Keratinocyte (primary cell): ENCODE data around the gene SND1.

ENCODE experiments used
- EZH2 ChIP-seq: IDR thresholded peaks from one replicate; pipeline ENCODE4 v1.6.1; 2012; ENCODE audit warnings: inconsistent platforms, mild to moderate bottlenecking, low read length, moderate library complexity
- TF ChIP-seq, protein P1 (sequence below), 3 experiments: IDR thresholded peaks in 1 of 3; conservative IDR thresholded peaks in 1 of 3; optimal IDR thresholded peaks in 1 of 3; 2 replicates in 2 of 3; 3 replicates in 1 of 3; pipeline versions ENCODE3 to v1.5.1; 2011; ENCODE audit warnings: low read length in 3 of 3, mild to moderate bottlenecking in 3 of 3, moderate library complexity in 2 of 3, control low read depth in 1 of 3, inconsistent platforms in 1 of 3; ENCODE audit not compliant: insufficient read depth in 2 of 3; ENCODE audit errors: extremely low read depth in 1 of 3

DNA sequence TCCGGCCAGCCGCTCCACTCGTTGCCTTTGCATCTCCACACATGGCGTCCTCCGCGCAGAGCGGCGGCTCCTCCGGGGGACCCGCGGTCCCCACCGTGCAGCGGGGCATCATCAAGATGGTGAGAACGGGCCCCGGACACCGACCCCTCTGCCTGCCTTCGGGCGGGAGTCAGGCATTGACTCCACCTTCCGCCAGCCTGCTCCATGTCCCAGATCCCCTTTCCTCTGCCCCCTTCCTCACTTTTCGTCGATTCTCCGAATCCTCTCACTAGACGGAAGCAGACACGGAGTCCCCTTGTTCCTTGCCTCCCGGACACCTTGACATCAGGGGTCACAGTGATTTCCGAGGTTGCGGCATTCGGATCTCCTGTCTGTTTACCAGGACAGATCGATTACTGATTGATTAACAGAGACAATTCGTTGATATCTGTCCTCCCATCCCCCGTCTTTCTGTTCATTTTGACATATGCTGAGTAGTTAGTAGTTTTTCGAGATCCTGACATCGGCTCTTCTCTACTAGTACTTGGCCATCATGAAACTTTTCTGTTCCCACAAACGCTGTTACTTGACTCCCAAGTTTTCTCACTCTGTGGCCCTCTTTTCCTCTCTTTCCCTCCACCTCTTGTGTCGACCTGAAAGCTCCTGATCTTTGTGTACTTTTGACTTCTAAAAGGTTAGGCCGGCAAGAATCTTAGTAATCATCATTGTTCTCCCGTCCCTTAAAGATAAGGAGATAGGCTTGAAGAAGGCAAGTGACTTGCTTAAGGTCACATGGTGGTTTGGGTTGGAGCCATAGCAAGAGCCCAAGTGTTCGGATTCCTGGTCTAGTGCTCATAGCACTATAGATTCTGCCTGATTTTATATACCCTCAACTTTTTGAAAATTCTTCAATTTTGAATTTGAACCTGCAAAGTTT is 597 bp downstream of the SND1 start:
- TF ChIP-seq, protein P1, sequence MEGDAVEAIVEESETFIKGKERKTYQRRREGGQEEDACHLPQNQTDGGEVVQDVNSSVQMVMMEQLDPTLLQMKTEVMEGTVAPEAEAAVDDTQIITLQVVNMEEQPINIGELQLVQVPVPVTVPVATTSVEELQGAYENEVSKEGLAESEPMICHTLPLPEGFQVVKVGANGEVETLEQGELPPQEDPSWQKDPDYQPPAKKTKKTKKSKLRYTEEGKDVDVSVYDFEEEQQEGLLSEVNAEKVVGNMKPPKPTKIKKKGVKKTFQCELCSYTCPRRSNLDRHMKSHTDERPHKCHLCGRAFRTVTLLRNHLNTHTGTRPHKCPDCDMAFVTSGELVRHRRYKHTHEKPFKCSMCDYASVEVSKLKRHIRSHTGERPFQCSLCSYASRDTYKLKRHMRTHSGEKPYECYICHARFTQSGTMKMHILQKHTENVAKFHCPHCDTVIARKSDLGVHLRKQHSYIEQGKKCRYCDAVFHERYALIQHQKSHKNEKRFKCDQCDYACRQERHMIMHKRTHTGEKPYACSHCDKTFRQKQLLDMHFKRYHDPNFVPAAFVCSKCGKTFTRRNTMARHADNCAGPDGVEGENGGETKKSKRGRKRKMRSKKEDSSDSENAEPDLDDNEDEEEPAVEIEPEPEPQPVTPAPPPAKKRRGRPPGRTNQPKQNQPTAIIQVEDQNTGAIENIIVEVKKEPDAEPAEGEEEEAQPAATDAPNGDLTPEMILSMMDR (optimal IDR thresholded peaks at IDR 0.05 in 1 of 3, IDR thresholded peaks at IDR 0.05 in 1 of 3, conservative IDR thresholded peaks at IDR 0.05 in 1 of 3; ENCODE audit: extremely low read depth in 1 of 3, insufficient read depth in 2 of 3, low read length in 3 of 3) = no peak
- no peak for TF ChIP-seq EZH2
